GM10266 (cell line): ENCODE measurements around the gene MLN.

Experiments used
- DNase-seq: peaks from one replicate; pipeline ENCODE4 v3.0.0; 2012; ENCODE audit errors: extremely low spot score
- CTCF ChIP-seq: IDR thresholded peaks from 2 replicates; pipeline ENCODE4 v1.5.1; 2012; ENCODE audit warnings: mild to moderate bottlenecking, low read depth; ENCODE audit not compliant: control insufficient read depth, insufficient read depth; ENCODE audit errors: missing control alignments

MLN gene

DNA sequence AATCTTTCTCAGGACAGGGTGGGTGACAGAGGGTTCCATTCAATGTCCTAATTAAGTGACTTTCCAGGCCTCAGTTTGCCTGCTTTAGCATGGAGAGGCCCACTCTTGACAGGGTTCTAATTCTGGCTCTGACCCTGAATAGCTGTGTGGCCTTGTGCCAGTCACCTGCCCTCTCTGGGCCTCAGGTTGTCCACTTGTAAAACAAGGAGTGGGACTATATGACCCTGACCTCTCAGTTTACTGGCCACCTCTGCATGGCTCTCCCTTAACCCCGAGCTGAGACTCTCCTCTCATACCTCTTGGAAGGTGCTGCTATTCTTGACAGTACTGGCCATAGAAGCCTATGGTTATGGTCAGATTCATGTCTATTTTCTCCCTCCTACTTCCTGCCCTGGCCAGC is 44.1 kb upstream of the MLN start:
- no peak for TF ChIP-seq CTCF
- no peak for DNase-seq

- TF ChIP-seq CTCF = no peak
- DNase-seq = no peak
These were observed 43.3 kb upstream of the MLN start for GRCh38 chr6:33847078-33847477.

- DNase-seq = no peak
- TF ChIP-seq CTCF = no peak
These were observed 42.4 kb upstream of the MLN start for GRCh38 chr6:33846226-33846625.

- TF ChIP-seq CTCF = no peak
These were observed 41.4 kb upstream of the MLN start for GRCh38 chr6:33845031-33845745.

GRCh38 chr6:33843131-33844121 is 39.6 kb upstream of the MLN start:
- no peak for TF ChIP-seq CTCF
- no peak for DNase-seq

More at GRCh38 chr6:33845031-33845745, 41.4 kb upstream of the MLN start:
- DNase-seq = no peak

DNA sequence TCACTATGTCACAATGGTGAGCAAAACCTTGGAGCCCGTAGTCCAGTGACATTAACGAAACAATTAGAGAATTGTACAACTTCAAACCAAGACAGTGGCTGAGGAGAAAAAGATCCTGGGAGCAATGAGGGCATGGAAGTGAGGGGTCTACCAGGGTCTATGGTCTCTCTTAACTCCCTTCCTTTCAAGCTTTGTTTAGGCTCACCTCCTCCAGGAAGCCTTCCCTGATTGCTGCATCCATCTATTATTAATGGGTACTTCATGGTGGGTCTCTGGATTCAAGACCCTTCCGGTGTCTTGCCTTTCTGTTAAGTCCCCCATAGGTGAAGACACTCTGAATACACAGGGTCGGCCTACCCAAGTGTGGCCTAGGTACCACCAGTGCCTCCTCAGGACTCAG is 38.1 kb upstream of the MLN start:
- TF ChIP-seq CTCF = no peak
- DNase-seq = no peak
